Karpas-422 (cell line): ENCODE measurements around the gene DPF3. TPM values are rescaled to one million over a fixed set of nuclear protein-coding genes. Genes with fewer than 3 reads are reported as not detected.

Experiments
- DNase-seq: peaks from one replicate; pipeline ENCODE4 v3.0.0-alpha.2; 2015
- H2AFZ ChIP-seq: fragments of 200-600 bp; sonication (generic); 2 replicates; pipeline ENCODE4 v1.6.1; 2014; ENCODE audit warnings: antibody characterized with exemption, low read length, mixed read lengths
- H3K27ac ChIP-seq: fragments of 200-600 bp; sonication (generic); 2 replicates; pipeline ENCODE4 v1.5.1; 2014; ENCODE audit warnings: mild to moderate bottlenecking, low read length, moderate library complexity
- H3K27me3 ChIP-seq: fragments of 200-600 bp; sonication (generic); 2 replicates; pipeline ENCODE4 v1.6.1; 2014; ENCODE audit warnings: low read length, mixed read lengths
- H3K36me3 ChIP-seq: fragments of 200-600 bp; sonication (generic); 2 replicates; pipeline ENCODE4 v1.6.1; 2014; ENCODE audit warnings: low read length, mixed read lengths; ENCODE audit not compliant: insufficient read depth
- H3K4me1 ChIP-seq: fragments of 200-600 bp; sonication (generic); 2 replicates; pipeline ENCODE4 v1.6.1; 2014; ENCODE audit warnings: mild to moderate bottlenecking, low read length, mixed read lengths
- H3K4me2 ChIP-seq: fragments of 200-600 bp; sonication (generic); 2 replicates; pipeline ENCODE4 v1.6.1; 2014; ENCODE audit warnings: low read length, low read depth, mild to moderate bottlenecking; ENCODE audit not compliant: poor library complexity, severe bottlenecking
- H3K4me3 ChIP-seq: fragments of 200-600 bp; sonication (generic); 2 replicates; pipeline ENCODE4 v1.5.1; 2014; ENCODE audit warnings: mild to moderate bottlenecking, antibody characterized with exemption, low read length, mixed read lengths
- H3K79me2 ChIP-seq: fragments of 200-600 bp; sonication (generic); 2 replicates; pipeline ENCODE4 v1.6.1; 2014; ENCODE audit warnings: mild to moderate bottlenecking, low read length, mixed read lengths
- H3K9ac ChIP-seq: fragments of 200-600 bp; sonication (generic); 2 replicates; pipeline ENCODE4 v1.6.0; 2014; ENCODE audit warnings: low read length
- H3K9me2 ChIP-seq: fragments of 200-600 bp; sonication (generic), shearing (Covaris generic); replicated peaks from 2 replicates; pipeline ENCODE4 v1.6.0; 2014; ENCODE audit warnings: mild to moderate bottlenecking, low read length, moderate library complexity; ENCODE audit not compliant: insufficient read depth
- H3K9me3 ChIP-seq: fragments of 300-700, 200-600 bp; sonication (generic); 2 replicates; pipeline ENCODE4 v1.6.1; 2014; ENCODE audit warnings: low read length, mixed read lengths
- H4K20me1 ChIP-seq: fragments of 200-600 bp; sonication (generic); 2 replicates; pipeline ENCODE4 v1.6.1; 2014; ENCODE audit warnings: mild to moderate bottlenecking, antibody characterized with exemption, low read length, low read depth; ENCODE audit not compliant: insufficient read depth
- total RNA-seq: library from RNA; depleted of rRNA; stranded (reverse); fragments of >200 nt; shearing (Covaris generic); gene quantifications from 2 replicates; pipeline ENCODE4 v1.2.3, GENCODE V29; 2014; ENCODE audit warnings: low replicate concordance; rRNA removed

Gene DPF3
- 3.1 and 6.7 TPM in 2 replicates for total RNA-seq

DNA sequence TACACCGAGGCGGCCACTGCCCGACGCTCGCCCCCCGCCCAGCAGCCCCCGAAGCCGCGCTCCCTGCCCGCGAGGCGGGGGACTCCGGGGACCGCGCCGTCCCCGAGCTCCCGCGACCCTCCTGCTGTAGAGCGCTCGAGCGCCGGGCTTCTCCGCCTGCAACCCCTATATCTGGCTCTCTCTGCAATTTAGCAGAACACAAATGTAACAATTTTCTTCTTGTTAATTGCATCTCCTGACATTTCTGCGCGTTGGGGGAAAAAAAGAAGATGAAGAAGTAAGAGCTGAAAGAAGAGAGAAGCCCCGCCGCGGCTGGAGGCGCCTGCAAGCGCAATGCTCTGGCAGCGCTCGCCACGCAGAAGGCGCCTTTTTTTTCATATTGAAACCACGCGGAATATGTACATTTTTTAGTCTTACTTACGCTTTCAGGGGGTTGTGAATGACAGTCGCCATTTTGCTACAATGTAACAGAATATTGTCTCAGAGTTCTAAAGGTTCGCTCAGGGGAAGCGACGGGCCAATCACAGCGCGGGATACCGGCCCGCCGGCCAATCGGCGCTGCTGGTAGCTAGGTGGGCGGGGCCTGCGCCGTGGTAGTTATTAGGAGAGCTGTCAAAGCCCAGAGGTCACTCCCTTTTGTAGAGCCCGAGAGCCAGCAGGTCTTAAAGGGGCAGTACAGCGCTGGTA, at the start of gene DPF3:
TSS of gene DPF3 (minus strand) at position 466 of the 687 bp plus-strand sequence. CDS start at position 453, 13 bp downstream.
- Histone ChIP-seq H3K4me1 (peaks cover 23% of the 10 kb centered on the region), H4K20me1 (no peaks in the 10 kb centered on the region), H3K4me3 (peak within 1 kb of the TSS; percentile 70), H3K36me3 (no peaks in the 10 kb centered on the region), H3K79me2 (no peaks in the 10 kb centered on the region), H3K27me3 (no peaks in the 10 kb centered on the region), H3K27ac (no peak within 1 kb of the TSS), H2AFZ (peak within 1 kb of the TSS; percentile 83), H3K9me2 (no peaks in the 10 kb centered on the region), H3K9me3 (no peaks in the 10 kb centered on the region), H3K9ac (peak within 1 kb of the TSS; percentile 61), H3K4me2 (peak within 1 kb of the TSS; percentile 87)
- DNase-seq: peak; percentile 99

- Histone ChIP-seq H3K36me3 (peaks cover 50% of the 10 kb centered on the region), H3K27me3 (no peaks in the 10 kb centered on the region), H3K4me2 (no peak overlapping the region), H3K9me2 (no peaks in the 10 kb centered on the region), H3K27ac (no peak overlapping the region), H3K4me1 (no peaks in the 10 kb centered on the region), H2AFZ (no peak overlapping the region), H3K9me3 (no peaks in the 10 kb centered on the region), H3K9ac (no peak overlapping the region), H3K4me3 (no peak overlapping the region), H3K79me2 (peaks cover 5% of the 10 kb centered on the region; the same call in 1 of the 2 replicates), H4K20me1 (no peaks in the 10 kb centered on the region)
- no peak for DNase-seq
These were observed 49.0 kb upstream of the DPF3 start for GRCh38 chr14:72942934-72943333.

DNA sequence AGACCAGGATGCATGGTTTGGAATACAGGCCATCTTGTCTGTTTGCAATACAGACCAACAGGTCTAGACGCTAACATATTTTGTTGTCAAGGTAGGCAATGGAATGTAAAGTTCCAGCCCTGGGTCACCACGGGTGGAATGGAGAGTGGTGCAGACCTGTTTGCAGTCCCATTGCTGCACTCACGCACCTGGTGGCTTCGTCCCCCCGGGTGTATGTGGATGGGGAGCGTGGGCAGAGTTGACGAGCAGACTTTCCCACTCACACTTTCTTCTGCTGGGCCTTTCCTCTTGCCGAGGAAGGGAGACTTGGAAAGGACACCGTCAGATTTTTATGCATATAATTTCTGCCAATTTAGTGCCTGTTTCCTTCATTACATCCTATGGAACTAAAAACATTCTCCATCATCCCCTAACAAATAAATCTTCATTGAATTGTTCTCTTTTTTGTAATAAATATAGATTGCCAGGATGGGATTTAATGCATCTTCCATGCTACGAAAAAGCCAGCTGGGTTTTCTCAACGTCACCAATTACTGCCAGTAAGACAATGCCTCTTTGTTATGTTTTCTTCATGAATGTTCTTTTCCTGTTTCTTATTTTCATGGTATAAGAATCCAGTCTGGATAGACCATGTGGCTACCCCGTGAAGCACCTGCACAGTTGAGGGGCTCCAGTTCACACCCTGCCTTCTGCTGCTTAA, 47.5 kb upstream of the DPF3 start:
- no peaks in the 10 kb centered on the region for H3K9me3 ChIP-seq

DNA sequence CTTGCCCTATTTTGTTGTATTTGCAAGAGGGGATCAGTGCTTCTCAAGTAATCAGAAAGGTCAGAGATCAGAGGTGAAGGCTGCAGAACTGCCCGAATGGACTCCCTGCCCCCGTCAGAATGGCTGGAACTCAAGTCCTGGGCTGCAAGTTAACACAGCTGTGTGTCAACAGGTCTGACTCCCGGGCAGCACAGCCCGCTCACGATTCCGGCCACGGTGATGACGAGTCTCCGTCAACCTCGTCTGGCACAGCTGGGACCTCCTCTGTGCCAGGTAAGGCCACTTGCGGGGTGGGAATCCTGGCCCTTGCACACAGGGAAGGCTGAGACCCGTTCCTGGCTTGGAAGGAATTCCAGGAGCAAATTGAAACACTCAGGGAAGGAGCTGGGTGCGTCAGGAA, 45.7 kb upstream of the DPF3 start:
- no peaks in the 10 kb centered on the region for H3K27me3 ChIP-seq
- H3K4me1 ChIP-seq: no peaks in the 10 kb centered on the region
- H3K9me2 ChIP-seq: no peaks in the 10 kb centered on the region
- H3K36me3 ChIP-seq: peaks cover 34% of the 10 kb centered on the region
- H4K20me1 ChIP-seq: peaks cover 5% of the 10 kb centered on the region; the same call in 1 of the 2 replicates
- H3K4me2 ChIP-seq: no peak overlapping the region
- H3K79me2 ChIP-seq: peaks cover 30% of the 10 kb centered on the region
- no peak for DNase-seq
- H3K9me3 ChIP-seq: no peaks in the 10 kb centered on the region
- H2AFZ ChIP-seq: no peak overlapping the region
- no peak overlapping the region for H3K27ac ChIP-seq
- no peak overlapping the region for H3K4me3 ChIP-seq
- H3K9ac ChIP-seq: no peak overlapping the region

More for the DNA sequence above, 47.5 kb upstream of the DPF3 start:
- Histone ChIP-seq H3K9me2 (no peaks in the 10 kb centered on the region), H3K36me3 (peaks cover 40% of the 10 kb centered on the region), H3K79me2 (peaks cover 12% of the 10 kb centered on the region), H3K4me3 (no peak overlapping the region), H3K27me3 (no peaks in the 10 kb centered on the region), H3K27ac (no peak overlapping the region), H3K4me2 (no peak overlapping the region), H4K20me1 (peaks cover 5% of the 10 kb centered on the region; the same call in 1 of the 2 replicates), H3K4me1 (no peaks in the 10 kb centered on the region), H2AFZ (no peak overlapping the region), H3K9ac (no peak overlapping the region)
- DNase-seq: no peak

GRCh38 chr14:72932893-72933292, 39.0 kb upstream of the DPF3 start:
- H3K4me2 ChIP-seq: no peak overlapping the region
- no peaks in the 10 kb centered on the region for H3K9me3 ChIP-seq
- DNase-seq: no peak
- no peaks in the 10 kb centered on the region for H3K27me3 ChIP-seq
- H3K4me1 ChIP-seq: peaks cover 9% of the 10 kb centered on the region
- H3K4me3 ChIP-seq: no peak overlapping the region
- peaks cover 90% of the 10 kb centered on the region for H3K79me2 ChIP-seq
- no peak overlapping the region for H3K27ac ChIP-seq
- H2AFZ ChIP-seq: no peak overlapping the region
- peaks cover 3% of the 10 kb centered on the region; the same call in 1 of the 2 replicates for H3K36me3 ChIP-seq
- peaks cover 5% of the 10 kb centered on the region; the same call in 1 of the 2 replicates for H4K20me1 ChIP-seq
- H3K9ac ChIP-seq: no peak overlapping the region
- H3K9me2 ChIP-seq: no peaks in the 10 kb centered on the region

DNA sequence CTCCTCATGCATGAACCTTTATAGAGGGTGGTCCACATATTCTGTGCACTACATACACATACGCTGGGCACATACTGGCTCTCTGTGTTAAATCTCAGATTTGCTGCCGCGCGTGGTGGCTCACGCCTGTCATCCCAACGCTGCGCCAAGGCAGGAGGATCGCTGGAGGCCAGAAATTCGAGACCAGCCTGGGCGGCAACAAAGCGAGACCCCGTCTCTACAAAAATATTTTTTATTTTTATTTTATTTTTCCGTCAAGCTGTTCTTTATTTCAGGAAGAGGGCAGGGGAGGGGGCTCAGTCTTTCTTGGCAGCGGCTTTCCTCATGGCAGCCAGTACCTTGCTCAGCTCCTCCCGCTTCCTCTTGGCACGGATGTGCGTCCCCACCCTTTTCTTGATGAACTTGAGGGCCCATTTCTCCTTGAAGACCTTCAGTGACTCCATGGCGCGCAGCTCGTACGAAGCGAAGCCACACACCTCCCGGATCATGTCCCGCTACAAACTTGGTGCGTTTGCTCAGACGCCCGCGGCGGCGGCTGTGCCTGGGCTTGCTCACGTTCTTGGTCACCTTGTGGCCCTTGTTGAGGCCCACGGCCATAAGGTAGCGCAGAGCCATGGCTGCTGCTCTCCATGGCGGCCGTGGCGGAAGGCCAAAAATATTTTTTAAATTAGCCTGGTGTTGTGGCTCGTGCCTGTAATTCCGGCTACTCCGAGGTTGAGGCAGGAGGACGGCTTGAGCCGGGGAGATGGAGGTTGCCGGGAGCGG, 35.6 kb upstream of the DPF3 start:
- Histone ChIP-seq H3K4me2 (no peak overlapping the region), H3K36me3 (0 out of 2 replicates have a peak, but pooled peaks cover 3% of the 10 kb centered on the region), H3K9me2 (no peaks in the 10 kb centered on the region), H3K79me2 (peaks cover 69% of the 10 kb centered on the region), H3K27me3 (no peaks in the 10 kb centered on the region), H3K9ac (no peak overlapping the region), H3K4me3 (no peak overlapping the region), H3K4me1 (peaks cover 20% of the 10 kb centered on the region), H4K20me1 (no peaks in the 10 kb centered on the region), H2AFZ (no peak overlapping the region), H3K27ac (no peak overlapping the region), H3K9me3 (no peaks in the 10 kb centered on the region)
- DNase-seq: no peak

- no peak overlapping the region for H3K4me3 ChIP-seq
- no peaks in the 10 kb centered on the region for H4K20me1 ChIP-seq
- H3K36me3 ChIP-seq: 0 out of 2 replicates have a peak, but pooled peaks cover 3% of the 10 kb centered on the region
- no peaks in the 10 kb centered on the region for H3K9me2 ChIP-seq
- no peak overlapping the region for H3K4me2 ChIP-seq
- no peak for DNase-seq
- H3K9ac ChIP-seq: no peak overlapping the region
- H3K27me3 ChIP-seq: no peaks in the 10 kb centered on the region
- no peak overlapping the region for H3K27ac ChIP-seq
- H3K79me2 ChIP-seq: peaks cover 64% of the 10 kb centered on the region
- H3K9me3 ChIP-seq: no peaks in the 10 kb centered on the region
- H2AFZ ChIP-seq: no peak overlapping the region
- peaks cover 20% of the 10 kb centered on the region for H3K4me1 ChIP-seq
These were observed 35.0 kb upstream of the DPF3 start for GRCh38 chr14:72928872-72929271.
